ENCODE results near the gene DGKI. TPM values are rescaled to one million over a fixed set of nuclear protein-coding genes. Genes with fewer than 3 reads are reported as not detected.
A peak's percentile ranks its signal among the peaks of the same experiment; 100 is the strongest.

Gene DGKI
- total and polyA plus RNA-seq, 7 donors: under 0.01 to 0.56 (median 0.44) TPM; not detected in 2

DNA sequence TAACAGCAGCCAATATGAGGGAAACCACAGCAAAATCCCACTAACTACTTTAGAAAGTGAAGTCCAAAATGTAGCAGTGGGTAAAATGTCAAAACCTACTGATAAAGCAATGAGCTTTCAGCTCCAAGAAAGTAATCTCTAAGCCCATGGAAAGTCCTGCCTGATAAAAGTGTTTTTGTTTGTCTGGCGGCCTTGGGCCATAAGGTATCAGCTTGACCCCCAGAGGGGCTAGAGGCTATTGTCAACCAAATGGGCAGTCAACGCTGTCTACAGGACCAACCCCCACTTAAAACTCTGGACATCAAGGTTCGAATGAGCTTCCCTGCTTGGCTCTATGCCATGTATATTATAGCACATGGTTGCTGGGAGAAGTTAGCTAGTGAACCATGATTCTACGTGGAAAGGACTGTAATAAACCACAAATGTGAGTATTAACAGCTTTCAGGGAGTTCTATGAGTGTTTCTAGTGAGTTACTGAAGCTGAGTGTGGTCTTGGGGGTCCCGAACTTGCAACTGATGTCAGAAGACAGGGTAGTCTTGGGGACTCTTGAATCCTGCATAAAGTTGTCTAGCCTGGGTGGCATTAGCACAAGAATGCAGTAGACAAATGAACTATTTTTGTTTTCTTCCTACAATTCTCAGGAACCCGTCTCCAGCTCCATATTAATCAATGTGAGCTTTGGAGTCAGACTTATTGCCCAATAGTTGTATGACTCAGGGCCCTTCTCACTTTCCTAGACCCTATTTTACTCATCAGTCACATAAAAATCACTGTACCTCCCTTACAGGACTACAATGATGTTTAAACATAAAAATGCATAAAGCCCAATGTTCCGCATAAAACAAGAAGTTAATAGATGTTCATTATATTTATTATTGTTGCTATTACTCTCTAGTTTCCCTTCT is 164.9 kb downstream of the DGKI start:
- intact Hi-C loops (cut with DNase I): no loop called here
- H3K4me1 ChIP-seq: no peaks in the 10 kb centered on the region
- 66 to 74% (median 69%) methylated on average over 7 of the region's 7 CpGs for WGBS, 3 donors

DNA sequence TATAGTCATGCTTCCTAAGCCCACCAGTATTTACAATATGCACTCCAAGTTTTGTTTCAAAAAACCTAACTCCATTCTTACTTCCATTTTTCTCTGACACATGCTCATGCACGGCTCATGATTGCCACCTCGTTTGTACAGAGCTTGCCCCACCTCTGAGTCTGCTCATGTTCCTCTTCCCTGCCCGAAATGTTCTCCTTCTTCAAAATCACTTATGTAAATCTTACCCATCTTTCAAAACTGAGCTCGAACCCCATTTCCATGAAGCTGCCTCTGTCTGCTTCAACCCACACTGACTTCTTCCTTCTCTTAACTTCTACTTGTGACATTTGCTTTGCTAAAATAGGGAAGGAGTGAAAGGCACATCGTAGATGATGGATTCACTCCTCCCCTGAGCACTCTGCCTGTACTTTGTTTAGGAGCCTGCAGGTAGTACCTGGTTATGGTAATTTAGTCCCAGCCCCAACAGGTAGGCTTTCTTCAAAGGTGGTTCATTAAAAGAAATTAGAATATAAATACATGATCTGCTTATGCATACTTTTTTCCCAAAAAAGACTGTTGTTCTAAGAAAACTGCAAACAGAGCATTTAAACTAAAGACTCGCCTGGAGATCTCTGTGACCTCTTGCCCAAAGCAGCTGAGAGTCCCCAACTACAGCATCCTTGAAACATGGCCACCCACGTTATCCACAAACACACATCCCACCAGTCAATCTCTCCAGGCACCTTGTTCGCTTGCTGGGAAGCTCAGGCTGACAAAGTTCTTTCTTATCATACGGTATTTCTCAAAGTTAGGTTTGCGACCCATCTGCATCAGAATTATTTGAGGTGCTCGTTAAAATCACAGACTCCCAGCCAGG is 172.0 kb downstream of the DGKI start:
- DNase-seq (no peak), ATAC-seq (no peak)
- 72 to 73% (median 73%) methylated on average over 11 of the region's 11 CpGs for WGBS, 3 donors
- TF ChIP-seq, protein P1, sequence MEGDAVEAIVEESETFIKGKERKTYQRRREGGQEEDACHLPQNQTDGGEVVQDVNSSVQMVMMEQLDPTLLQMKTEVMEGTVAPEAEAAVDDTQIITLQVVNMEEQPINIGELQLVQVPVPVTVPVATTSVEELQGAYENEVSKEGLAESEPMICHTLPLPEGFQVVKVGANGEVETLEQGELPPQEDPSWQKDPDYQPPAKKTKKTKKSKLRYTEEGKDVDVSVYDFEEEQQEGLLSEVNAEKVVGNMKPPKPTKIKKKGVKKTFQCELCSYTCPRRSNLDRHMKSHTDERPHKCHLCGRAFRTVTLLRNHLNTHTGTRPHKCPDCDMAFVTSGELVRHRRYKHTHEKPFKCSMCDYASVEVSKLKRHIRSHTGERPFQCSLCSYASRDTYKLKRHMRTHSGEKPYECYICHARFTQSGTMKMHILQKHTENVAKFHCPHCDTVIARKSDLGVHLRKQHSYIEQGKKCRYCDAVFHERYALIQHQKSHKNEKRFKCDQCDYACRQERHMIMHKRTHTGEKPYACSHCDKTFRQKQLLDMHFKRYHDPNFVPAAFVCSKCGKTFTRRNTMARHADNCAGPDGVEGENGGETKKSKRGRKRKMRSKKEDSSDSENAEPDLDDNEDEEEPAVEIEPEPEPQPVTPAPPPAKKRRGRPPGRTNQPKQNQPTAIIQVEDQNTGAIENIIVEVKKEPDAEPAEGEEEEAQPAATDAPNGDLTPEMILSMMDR (IDR thresholded peaks at IDR 0.05): no peak
- H3K36me3 ChIP-seq (ENCODE audit: insufficient read depth in 1 of 2, low read depth in 1 of 2): no peaks in the 10 kb centered on the region
- no peaks in the 10 kb centered on the region for H3K27me3 ChIP-seq (ENCODE audit: insufficient read depth in 3 of 3, low read length in 2 of 3)
- intact Hi-C loops (cut with DNase I): no loop called here
- H3K27ac ChIP-seq: no peak overlapping the region
- no peaks in the 10 kb centered on the region for H3K9me3 ChIP-seq
- no peak overlapping the region for H3K4me3 ChIP-seq
- H3K4me1 ChIP-seq: no peaks in the 10 kb centered on the region

More for the DNA sequence above, 164.9 kb downstream of the DGKI start:
- no peak for DNase-seq
- H3K9me3 ChIP-seq: no peaks in the 10 kb centered on the region
- H3K4me3 ChIP-seq: no peak overlapping the region
- ATAC-seq: peak in 1 of 4 donors; percentile 56
- TF ChIP-seq, protein P1 (IDR thresholded peaks at IDR 0.05): no peak
- no peak overlapping the region for H3K27ac ChIP-seq
- H3K36me3 ChIP-seq (ENCODE audit: insufficient read depth in 1 of 2, low read depth in 1 of 2): no peaks in the 10 kb centered on the region
- H3K27me3 ChIP-seq (ENCODE audit: insufficient read depth in 3 of 3, low read length in 2 of 3): no peaks in the 10 kb centered on the region

DNA sequence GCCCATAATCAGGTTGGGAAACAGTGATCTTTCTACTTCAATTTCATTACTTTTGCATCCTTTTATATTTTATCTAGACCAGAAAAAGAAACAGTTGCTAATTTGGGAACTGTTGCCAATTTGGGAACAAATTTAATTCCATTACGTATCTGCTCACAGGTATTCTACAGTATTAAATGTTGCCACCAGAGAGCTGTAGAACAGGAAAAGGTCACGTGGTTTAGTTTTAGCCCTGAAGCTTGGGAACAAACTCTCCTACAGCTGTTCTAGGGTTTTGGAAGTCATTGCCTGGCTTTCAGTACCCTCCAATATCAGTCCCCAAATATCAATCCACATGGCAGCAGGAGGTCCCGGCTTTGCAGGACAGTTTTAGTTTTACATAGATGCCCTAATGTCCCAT is 172.7 kb downstream of the DGKI start:
- Histone ChIP-seq H3K9me3 (no peaks in the 10 kb centered on the region), H3K36me3 (ENCODE audit: insufficient read depth in 1 of 2, low read depth in 1 of 2) (no peaks in the 10 kb centered on the region), H3K4me1 (no peaks in the 10 kb centered on the region), H3K27me3 (ENCODE audit: insufficient read depth in 3 of 3, low read length in 2 of 3) (peaks cover 0 to 3% (median 0%) of the 10 kb centered on the region in 3 donors), H3K4me3 (no peak overlapping the region), H3K27ac (no peak overlapping the region)
- intact Hi-C loops (cut with DNase I): no loop called here
- no peak for DNase-seq
- TF ChIP-seq, protein P1 (IDR thresholded peaks at IDR 0.05): no peak
- ATAC-seq: no peak
- WGBS, 3 donors: 33 to 57% (median 40%) methylated on average over 3 of the region's 3 CpGs

DNA sequence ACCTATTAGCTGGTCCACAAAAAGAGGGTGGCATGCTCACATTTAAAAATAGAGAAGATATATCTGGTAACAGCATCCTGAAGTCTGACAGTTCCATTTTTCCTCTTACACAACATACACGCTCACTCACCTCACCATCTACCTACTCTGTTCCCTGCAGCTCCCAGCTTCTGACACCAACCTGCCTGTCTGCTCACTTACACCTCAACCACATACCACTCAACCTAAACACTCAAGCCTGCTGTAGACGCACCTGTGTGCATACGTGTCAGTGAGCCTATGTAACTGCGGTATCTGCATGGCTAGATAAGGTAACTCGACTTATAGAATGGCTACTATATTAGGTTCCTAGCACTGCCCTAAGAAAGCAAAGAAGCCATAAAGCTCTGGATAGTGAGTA is 174.9 kb downstream of the DGKI start:
- 94 to 96% (median 95%) methylated on average over 5 of the region's 5 CpGs for WGBS, 3 donors
- Histone ChIP-seq H3K9me3 (no peaks in the 10 kb centered on the region), H3K27ac (no peak overlapping the region), H3K4me1 (no peaks in the 10 kb centered on the region), H3K27me3 (ENCODE audit: insufficient read depth in 3 of 3, low read length in 2 of 3) (peaks cover 0 to 9% (median 1%) of the 10 kb centered on the region in 3 donors), H3K4me3 (no peak overlapping the region), H3K36me3 (ENCODE audit: insufficient read depth in 1 of 2, low read depth in 1 of 2) (no peaks in the 10 kb centered on the region)
- intact Hi-C loops (cut with DNase I): no loop called here
- TF ChIP-seq, protein P1 (IDR thresholded peaks at IDR 0.05): no peak
- ATAC-seq (no peak), DNase-seq (no peak)
